CD4-positive, alpha-beta T cell treated with Interleukin-17A for 1 hour (primary cell): ENCODE results near the gene SEMA6B.
"Not testable (repeated sequence)": the region's sequence is repeated elsewhere in the genome, so short reads cannot be mapped to it uniquely, and the experiment has no call there.

ENCODE experiments used
- DNase-seq: peaks from one replicate; pipeline ENCODE4 v3.0.0-alpha.2; 2020

The SEMA6B gene

GRCh38 chr19:4559569-4559968 lies at the start of gene SEMA6B:
Gene SEMA6B, minus strand, starts transcription at chr19:4559684. Its CDS starts 1,227 bp downstream, at chr19:4558457.
- no peak for DNase-seq

- no peak for DNase-seq
Measured at GRCh38 chr19:4606921-4607678, 47.6 kb upstream of the SEMA6B start.

- no peak for DNase-seq
Measured at GRCh38 chr19:4606181-4606580, 46.7 kb upstream of the SEMA6B start.

GRCh38 chr19:4604912-4605311 lies 45.4 kb upstream of the SEMA6B start:
- no peak for DNase-seq

- no peak for DNase-seq
Measured at GRCh38 chr19:4602915-4603314, 43.4 kb upstream of the SEMA6B start.

GRCh38 chr19:4602173-4602788 lies 42.8 kb upstream of the SEMA6B start:
- no peak for DNase-seq

- DNase-seq: no peak
Measured at GRCh38 chr19:4600893-4601292, 41.4 kb upstream of the SEMA6B start.

- DNase-seq: no peak
Measured at GRCh38 chr19:4600082-4600481, 40.6 kb upstream of the SEMA6B start.

GRCh38 chr19:4598712-4599111 lies 39.2 kb upstream of the SEMA6B start:
- no peak for DNase-seq

- DNase-seq: peak; percentile 60
Measured at GRCh38 chr19:4597975-4598671, 38.6 kb upstream of the SEMA6B start.

- no peak for DNase-seq
Measured at GRCh38 chr19:4597278-4597974, 37.9 kb upstream of the SEMA6B start.

- no peak for DNase-seq
Measured at GRCh38 chr19:4596033-4596904, 36.8 kb upstream of the SEMA6B start.

GRCh38 chr19:4595158-4595557 lies 35.7 kb upstream of the SEMA6B start:
- not testable (repeated sequence) for DNase-seq

- DNase-seq: no peak
Measured at GRCh38 chr19:4594201-4594600, 34.7 kb upstream of the SEMA6B start.

- no peak for DNase-seq
Measured at GRCh38 chr19:4593409-4593851, 33.9 kb upstream of the SEMA6B start.

- DNase-seq: no peak
Measured at GRCh38 chr19:4592445-4592844, 33.0 kb upstream of the SEMA6B start.

GRCh38 chr19:4591320-4591719 lies 31.8 kb upstream of the SEMA6B start:
- DNase-seq: no peak

GRCh38 chr19:4590559-4590958 lies 31.1 kb upstream of the SEMA6B start:
- DNase-seq: no peak

GRCh38 chr19:4589579-4590410 lies 30.3 kb upstream of the SEMA6B start:
- DNase-seq: no peak

- DNase-seq: no peak
Measured at GRCh38 chr19:4588291-4588761, 28.8 kb upstream of the SEMA6B start.

- DNase-seq: no peak
Measured at GRCh38 chr19:4587527-4587926, 28.0 kb upstream of the SEMA6B start.
